ENCODE measurements around the gene ZNF544.

DNA sequence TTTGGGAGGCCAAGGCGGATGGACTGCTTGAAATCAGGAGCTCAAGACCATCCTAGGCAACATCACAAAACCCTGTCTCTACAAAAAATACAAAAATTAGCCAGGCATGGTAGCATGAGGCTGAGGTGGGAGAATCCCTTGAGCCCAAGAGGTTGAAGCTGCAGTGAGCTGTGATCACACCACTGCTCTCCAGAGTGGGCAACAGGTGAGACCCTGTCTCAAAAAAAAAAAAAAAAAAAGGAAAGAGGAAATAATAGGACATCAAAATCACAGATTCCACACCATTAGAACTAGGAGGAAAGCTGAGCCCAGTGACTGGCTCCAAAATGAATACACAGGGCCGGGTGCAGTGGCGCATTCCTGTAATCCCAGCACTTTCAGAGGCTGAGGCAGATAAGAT is 46.9 kb downstream of the ZNF544 start:
- TF ChIP-seq, protein P1, sequence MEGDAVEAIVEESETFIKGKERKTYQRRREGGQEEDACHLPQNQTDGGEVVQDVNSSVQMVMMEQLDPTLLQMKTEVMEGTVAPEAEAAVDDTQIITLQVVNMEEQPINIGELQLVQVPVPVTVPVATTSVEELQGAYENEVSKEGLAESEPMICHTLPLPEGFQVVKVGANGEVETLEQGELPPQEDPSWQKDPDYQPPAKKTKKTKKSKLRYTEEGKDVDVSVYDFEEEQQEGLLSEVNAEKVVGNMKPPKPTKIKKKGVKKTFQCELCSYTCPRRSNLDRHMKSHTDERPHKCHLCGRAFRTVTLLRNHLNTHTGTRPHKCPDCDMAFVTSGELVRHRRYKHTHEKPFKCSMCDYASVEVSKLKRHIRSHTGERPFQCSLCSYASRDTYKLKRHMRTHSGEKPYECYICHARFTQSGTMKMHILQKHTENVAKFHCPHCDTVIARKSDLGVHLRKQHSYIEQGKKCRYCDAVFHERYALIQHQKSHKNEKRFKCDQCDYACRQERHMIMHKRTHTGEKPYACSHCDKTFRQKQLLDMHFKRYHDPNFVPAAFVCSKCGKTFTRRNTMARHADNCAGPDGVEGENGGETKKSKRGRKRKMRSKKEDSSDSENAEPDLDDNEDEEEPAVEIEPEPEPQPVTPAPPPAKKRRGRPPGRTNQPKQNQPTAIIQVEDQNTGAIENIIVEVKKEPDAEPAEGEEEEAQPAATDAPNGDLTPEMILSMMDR (conservative IDR thresholded peaks at IDR 0.05; ENCODE audit: low read depth, low read length): no peak
- TF ChIP-seq EZH2 (IDR thresholded peaks at IDR 0.05; ENCODE audit: borderline replicate concordance, low read depth, low read length, poor library complexity, severe bottlenecking): no peak
